ENCODE data around the gene AKR1C2.
"Not testable (repeated sequence)": the region's sequence is repeated elsewhere in the genome, so short reads cannot be mapped to it uniquely, and the experiment has no call there.

Gene AKR1C2

GRCh38 chr10:5023177-5023805 lies 19.6 kb upstream of the AKR1C2 start:
- no peak for FAIRE-seq

GRCh38 chr10:5021624-5022290 lies 18.1 kb upstream of the AKR1C2 start:
- FAIRE-seq = not testable (repeated sequence)

GRCh38 chr10:5019770-5020612 lies 16.3 kb upstream of the AKR1C2 start:
- not testable (repeated sequence) for FAIRE-seq

- not testable (repeated sequence) for FAIRE-seq
Observed at GRCh38 chr10:5018671-5019277, 15.1 kb upstream of the AKR1C2 start.

GRCh38 chr10:5018134-5018533 lies 14.5 kb upstream of the AKR1C2 start:
- no peak for FAIRE-seq

- FAIRE-seq = peak; percentile 85
Observed at GRCh38 chr10:5014936-5015335, 11.3 kb upstream of the AKR1C2 start.

GRCh38 chr10:5014200-5014910 lies 10.7 kb upstream of the AKR1C2 start:
- not testable (repeated sequence) for FAIRE-seq

GRCh38 chr10:5013385-5013784 lies 9.7 kb upstream of the AKR1C2 start:
- FAIRE-seq = no peak

GRCh38 chr10:5012595-5012994 lies 8.9 kb upstream of the AKR1C2 start:
- no peak for FAIRE-seq

GRCh38 chr10:5011392-5011791 lies 7.7 kb upstream of the AKR1C2 start:
- FAIRE-seq = peak; percentile 79

- FAIRE-seq = not testable (repeated sequence)
Observed at GRCh38 chr10:5010043-5010442, 6.4 kb upstream of the AKR1C2 start.

- not testable (repeated sequence) for FAIRE-seq
Observed at GRCh38 chr10:5008857-5009548, 5.3 kb upstream of the AKR1C2 start.

- FAIRE-seq = not testable (repeated sequence)
Observed at GRCh38 chr10:5004501-5004900, 844 bp upstream of the AKR1C2 start.

- FAIRE-seq = not testable (repeated sequence)
Observed at GRCh38 chr10:5004030-5004385, 351 bp upstream of the AKR1C2 start.

GRCh38 chr10:5002013-5002727 lies 1.5 kb downstream of the AKR1C2 start:
- FAIRE-seq = no peak

- no peak for FAIRE-seq
Observed at GRCh38 chr10:4998671-4999070, 5.0 kb downstream of the AKR1C2 start.

- FAIRE-seq = not testable (repeated sequence)
Observed at GRCh38 chr10:4994260-4994659, 9.4 kb downstream of the AKR1C2 start.

- FAIRE-seq = not testable (repeated sequence)
Observed at GRCh38 chr10:4992564-4992963, 11.1 kb downstream of the AKR1C2 start.

- not testable (repeated sequence) for FAIRE-seq
Observed at GRCh38 chr10:4991463-4991862, 12.2 kb downstream of the AKR1C2 start.

GRCh38 chr10:4990217-4990616 lies 13.4 kb downstream of the AKR1C2 start:
- FAIRE-seq = no peak

GRCh38 chr10:4988000-4988641 lies 15.5 kb downstream of the AKR1C2 start:
- not testable (repeated sequence) for FAIRE-seq
